ENCODE data around the gene DFFB. TPM values are rescaled to one million over a fixed set of nuclear protein-coding genes. Genes with fewer than 3 reads are reported as not detected.

Gene DFFB
- total and polyA plus RNA-seq, 2 of the 13 experiments (the other 11 are each of a cell fraction or from before 2014, with no cell fraction given), result 4.6 to 9.3 TPM

DNA sequence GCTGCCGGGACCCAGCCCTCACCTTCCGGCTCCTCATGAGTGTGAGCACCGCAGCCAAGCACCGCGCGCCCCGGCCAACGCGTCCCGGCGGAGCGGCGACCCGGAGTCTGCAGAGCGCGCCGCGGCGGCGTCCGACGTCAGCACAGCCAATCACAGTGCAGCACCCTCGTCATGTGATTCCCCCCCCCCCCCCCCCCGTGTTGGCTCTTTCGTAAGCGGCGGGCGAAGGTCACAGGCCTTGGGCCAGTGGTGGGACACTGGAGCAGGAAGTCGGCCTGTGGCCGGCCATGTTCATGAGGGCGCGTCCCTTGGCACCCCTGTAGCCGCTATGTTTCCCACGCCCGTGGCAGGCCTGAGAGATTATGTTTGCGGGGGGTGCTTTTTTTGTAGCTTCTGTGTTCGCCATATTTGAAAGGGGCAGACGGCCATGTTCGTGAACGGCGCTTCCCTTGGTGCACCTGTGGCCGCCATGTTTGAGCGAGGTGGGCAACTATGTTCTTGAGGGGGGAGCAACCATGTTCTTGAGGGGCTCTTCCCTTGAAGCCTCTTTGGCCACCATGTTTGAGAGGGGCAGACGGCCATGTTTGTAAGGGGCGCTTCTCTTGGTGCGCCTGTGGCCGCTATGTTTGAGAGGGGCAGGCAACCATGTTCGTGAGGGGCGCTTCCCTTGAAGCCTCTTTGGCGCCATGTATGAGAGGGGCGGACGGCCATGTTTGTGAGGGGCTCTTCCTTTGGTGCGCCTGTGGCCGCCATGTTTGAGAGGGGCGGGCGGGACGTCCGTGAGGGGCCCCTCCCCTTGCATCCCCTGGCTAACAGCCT lies 43.1 kb downstream of the DFFB start, which contains the start of gene C1orf174 (continued):
- TF ChIP-seq, protein P1, sequence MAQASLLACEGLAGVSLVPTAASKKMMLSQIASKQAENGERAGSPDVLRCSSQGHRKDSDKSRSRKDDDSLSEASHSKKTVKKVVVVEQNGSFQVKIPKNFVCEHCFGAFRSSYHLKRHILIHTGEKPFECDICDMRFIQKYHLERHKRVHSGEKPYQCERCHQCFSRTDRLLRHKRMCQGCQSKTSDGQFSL (CRISPR knock-in tag; IDR thresholded peaks at IDR 0.05), result peak; percentile 94; the same call in 1 of the 2 replicates
- TF ChIP-seq ZKSCAN8 (CRISPR knock-in tag; IDR thresholded peaks at IDR 0.05; ENCODE audit: borderline replicate concordance) (no peak), HNRNPLL (IDR thresholded peaks at IDR 0.05; ENCODE audit: low read depth, low read length, poor library complexity, severe bottlenecking) (peak; percentile 31), GFI1 (CRISPR knock-in tag; IDR thresholded peaks at IDR 0.05; ENCODE audit: borderline replicate concordance) (no peak), AHR (CRISPR knock-in tag; IDR thresholded peaks at IDR 0.05) (no peak), SMYD3 (CRISPR knock-in tag; IDR thresholded peaks at IDR 0.05) (0 out of 2 replicates have a peak, but pooled peaks have one; percentile 53), TBX2 (CRISPR knock-in tag; IDR thresholded peaks at IDR 0.05; ENCODE audit: borderline replicate concordance) (peak; percentile 61; the same call in 1 of the 2 replicates), ZNF333 (CRISPR knock-in tag; IDR thresholded peaks at IDR 0.05; ENCODE audit: borderline replicate concordance) (peak; percentile 59; the same call in 1 of the 2 replicates), ATF7 (IDR thresholded peaks at IDR 0.05) (no peak), ATF7 (CRISPR knock-in tag; IDR thresholded peaks at IDR 0.05) (0 out of 2 replicates have a peak, but pooled peaks have one; percentile 23), ZNF549 (CRISPR knock-in tag; IDR thresholded peaks at IDR 0.05) (no peak), ZNF713 (CRISPR knock-in tag; IDR thresholded peaks at IDR 0.05) (no peak), ELF4 (CRISPR knock-in tag; IDR thresholded peaks at IDR 0.05; ENCODE audit: borderline replicate concordance) (peak; percentile 53; the same call in 1 of the 2 replicates), ARNTL (CRISPR knock-in tag; IDR thresholded peaks at IDR 0.05) (peak; percentile 21), ZBTB21 (CRISPR knock-in tag; IDR thresholded peaks at IDR 0.05) (no peak), RAD51 (IDR thresholded peaks at IDR 0.05; ENCODE audit: borderline replicate concordance) (peak; percentile 38; the same call in 1 of the 2 replicates), ATRX (CRISPR knock-in tag; IDR thresholded peaks at IDR 0.05; ENCODE audit: borderline replicate concordance) (no peak), ZNF296 (CRISPR knock-in tag; conservative IDR thresholded peaks at IDR 0.05) (0 out of 2 replicates have a peak, but pooled peaks have one; percentile 10), ZNF451 (CRISPR knock-in tag; IDR thresholded peaks at IDR 0.05) (0 out of 2 replicates have a peak, but pooled peaks have one; percentile 9), ZNF7 (CRISPR knock-in tag; IDR thresholded peaks at IDR 0.05) (no peak), NKX3-1 (CRISPR knock-in tag; IDR thresholded peaks at IDR 0.05) (no peak), SAFB2 (CRISPR knock-in tag; IDR thresholded peaks at IDR 0.05; ENCODE audit: borderline replicate concordance, low read depth) (0 out of 2 replicates have a peak, but pooled peaks have one; percentile 15), ZNF264 (CRISPR knock-in tag; IDR thresholded peaks at IDR 0.05) (0 out of 2 replicates have a peak, but pooled peaks have one; percentile 21), WIZ (CRISPR knock-in tag; IDR thresholded peaks at IDR 0.05) (0 out of 2 replicates have a peak, but pooled peaks have one; percentile 31), PHF20 (CRISPR knock-in tag; IDR thresholded peaks at IDR 0.05) (peak; percentile 65)
- TF ChIP-seq, protein P2, sequence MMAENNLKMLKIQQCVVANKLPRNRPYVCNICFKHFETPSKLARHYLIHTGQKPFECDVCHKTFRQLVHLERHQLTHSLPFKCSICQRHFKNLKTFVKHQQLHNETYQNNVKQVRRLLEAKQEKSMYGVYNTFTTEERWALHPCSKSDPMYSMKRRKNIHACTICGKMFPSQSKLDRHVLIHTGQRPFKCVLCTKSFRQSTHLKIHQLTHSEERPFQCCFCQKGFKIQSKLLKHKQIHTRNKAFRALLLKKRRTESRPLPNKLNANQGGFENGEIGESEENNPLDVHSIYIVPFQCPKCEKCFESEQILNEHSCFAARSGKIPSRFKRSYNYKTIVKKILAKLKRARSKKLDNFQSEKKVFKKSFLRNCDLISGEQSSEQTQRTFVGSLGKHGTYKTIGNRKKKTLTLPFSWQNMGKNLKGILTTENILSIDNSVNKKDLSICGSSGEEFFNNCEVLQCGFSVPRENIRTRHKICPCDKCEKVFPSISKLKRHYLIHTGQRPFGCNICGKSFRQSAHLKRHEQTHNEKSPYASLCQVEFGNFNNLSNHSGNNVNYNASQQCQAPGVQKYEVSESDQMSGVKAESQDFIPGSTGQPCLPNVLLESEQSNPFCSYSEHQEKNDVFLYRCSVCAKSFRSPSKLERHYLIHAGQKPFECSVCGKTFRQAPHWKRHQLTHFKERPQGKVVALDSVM (CRISPR knock-in tag; IDR thresholded peaks at IDR 0.05), result peak; percentile 10; the same call in 1 of the 2 replicates
- TF ChIP-seq, protein P3, sequence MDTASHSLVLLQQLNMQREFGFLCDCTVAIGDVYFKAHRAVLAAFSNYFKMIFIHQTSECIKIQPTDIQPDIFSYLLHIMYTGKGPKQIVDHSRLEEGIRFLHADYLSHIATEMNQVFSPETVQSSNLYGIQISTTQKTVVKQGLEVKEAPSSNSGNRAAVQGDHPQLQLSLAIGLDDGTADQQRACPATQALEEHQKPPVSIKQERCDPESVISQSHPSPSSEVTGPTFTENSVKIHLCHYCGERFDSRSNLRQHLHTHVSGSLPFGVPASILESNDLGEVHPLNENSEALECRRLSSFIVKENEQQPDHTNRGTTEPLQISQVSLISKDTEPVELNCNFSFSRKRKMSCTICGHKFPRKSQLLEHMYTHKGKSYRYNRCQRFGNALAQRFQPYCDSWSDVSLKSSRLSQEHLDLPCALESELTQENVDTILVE (CRISPR knock-in tag; IDR thresholded peaks at IDR 0.05), result peak; percentile 82
- TF ChIP-seq, protein P4, sequence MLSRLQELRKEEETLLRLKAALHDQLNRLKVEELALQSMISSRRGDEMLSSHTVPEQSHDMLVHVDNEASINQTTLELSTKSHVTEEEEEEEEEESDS (CRISPR knock-in tag; IDR thresholded peaks at IDR 0.05; ENCODE audit: borderline replicate concordance), result no peak

Measured in HepG2 (cell line).